H1 (cell line): ENCODE measurements around the gene PIGU. TPM values are rescaled to one million over a fixed set of nuclear protein-coding genes. Genes with fewer than 3 reads are reported as not detected.

Experiments
- ASH2L ChIP-seq: fragments of 200-600, 300-600 bp; sonication (generic); IDR thresholded peaks from one replicate; pipeline ENCODE4 v1.7.1; 2017; ENCODE audit warnings: low read length
- polyA plus RNA-seq, 7 experiments: library from polyadenylated mRNA; depleted of rRNA in 3 of 7; stranded (reverse) in 5 of 7; unstranded in 2 of 7; fragments of >200 nt in 5 of 7; fragments of 200-250 nt in 2 of 7; gene quantifications; 1 replicate in 5 of 7; 2 replicates in 1 of 7; 4 replicates in 1 of 7; pipeline versions ENCODE4 v1.2.1 to v1.2.3, GENCODE V29; 2011 to 2013; ENCODE audit warnings: missing spikeins in 2 of 7, mixed read lengths in 2 of 7
- total RNA-seq: library from RNA; stranded (reverse); fragmentation: NEBNext Ultra II Directional; extraction: Animal tissue kit (Norgen Biotek cat#: 25700); gene quantifications from 2 replicates; pipeline ENCODE4 v1.2.1, GENCODE V29; 2021
- TF ChIP-seq, protein P1 (sequence below): fragments of 300-600 bp; sonication (generic); IDR thresholded peaks from 2 replicates; pipeline ENCODE4 v1.7.1; 2012; ENCODE audit warnings: low read length, moderate library complexity, mild to moderate bottlenecking, inconsistent platforms; ENCODE audit not compliant: insufficient replicate concordance

Gene PIGU
- total and polyA plus RNA-seq, 2 of the 8 experiments (the other 6 are each of a cell fraction or from before 2014, with no cell fraction given), result 28.3 to 117 TPM

DNA sequence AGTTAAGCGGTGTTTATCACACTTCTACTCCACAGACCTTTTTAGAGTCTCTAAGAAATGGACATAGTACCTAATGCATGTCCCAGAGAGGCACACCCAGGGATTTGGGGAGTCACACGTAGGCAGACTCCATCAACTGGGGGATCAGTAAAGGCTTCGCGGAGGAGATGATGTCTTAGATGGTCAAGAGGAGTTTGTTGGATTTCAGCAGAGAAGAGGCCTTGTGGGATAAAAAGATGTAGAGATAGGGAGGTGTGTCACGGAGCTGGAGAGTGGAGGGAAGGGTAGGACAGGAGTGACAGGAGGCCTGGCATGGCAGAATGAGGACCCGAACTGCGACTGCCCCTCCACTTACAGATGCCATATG, 151.6 kb downstream of the PIGU start (continued):
- TF ChIP-seq, protein P1, sequence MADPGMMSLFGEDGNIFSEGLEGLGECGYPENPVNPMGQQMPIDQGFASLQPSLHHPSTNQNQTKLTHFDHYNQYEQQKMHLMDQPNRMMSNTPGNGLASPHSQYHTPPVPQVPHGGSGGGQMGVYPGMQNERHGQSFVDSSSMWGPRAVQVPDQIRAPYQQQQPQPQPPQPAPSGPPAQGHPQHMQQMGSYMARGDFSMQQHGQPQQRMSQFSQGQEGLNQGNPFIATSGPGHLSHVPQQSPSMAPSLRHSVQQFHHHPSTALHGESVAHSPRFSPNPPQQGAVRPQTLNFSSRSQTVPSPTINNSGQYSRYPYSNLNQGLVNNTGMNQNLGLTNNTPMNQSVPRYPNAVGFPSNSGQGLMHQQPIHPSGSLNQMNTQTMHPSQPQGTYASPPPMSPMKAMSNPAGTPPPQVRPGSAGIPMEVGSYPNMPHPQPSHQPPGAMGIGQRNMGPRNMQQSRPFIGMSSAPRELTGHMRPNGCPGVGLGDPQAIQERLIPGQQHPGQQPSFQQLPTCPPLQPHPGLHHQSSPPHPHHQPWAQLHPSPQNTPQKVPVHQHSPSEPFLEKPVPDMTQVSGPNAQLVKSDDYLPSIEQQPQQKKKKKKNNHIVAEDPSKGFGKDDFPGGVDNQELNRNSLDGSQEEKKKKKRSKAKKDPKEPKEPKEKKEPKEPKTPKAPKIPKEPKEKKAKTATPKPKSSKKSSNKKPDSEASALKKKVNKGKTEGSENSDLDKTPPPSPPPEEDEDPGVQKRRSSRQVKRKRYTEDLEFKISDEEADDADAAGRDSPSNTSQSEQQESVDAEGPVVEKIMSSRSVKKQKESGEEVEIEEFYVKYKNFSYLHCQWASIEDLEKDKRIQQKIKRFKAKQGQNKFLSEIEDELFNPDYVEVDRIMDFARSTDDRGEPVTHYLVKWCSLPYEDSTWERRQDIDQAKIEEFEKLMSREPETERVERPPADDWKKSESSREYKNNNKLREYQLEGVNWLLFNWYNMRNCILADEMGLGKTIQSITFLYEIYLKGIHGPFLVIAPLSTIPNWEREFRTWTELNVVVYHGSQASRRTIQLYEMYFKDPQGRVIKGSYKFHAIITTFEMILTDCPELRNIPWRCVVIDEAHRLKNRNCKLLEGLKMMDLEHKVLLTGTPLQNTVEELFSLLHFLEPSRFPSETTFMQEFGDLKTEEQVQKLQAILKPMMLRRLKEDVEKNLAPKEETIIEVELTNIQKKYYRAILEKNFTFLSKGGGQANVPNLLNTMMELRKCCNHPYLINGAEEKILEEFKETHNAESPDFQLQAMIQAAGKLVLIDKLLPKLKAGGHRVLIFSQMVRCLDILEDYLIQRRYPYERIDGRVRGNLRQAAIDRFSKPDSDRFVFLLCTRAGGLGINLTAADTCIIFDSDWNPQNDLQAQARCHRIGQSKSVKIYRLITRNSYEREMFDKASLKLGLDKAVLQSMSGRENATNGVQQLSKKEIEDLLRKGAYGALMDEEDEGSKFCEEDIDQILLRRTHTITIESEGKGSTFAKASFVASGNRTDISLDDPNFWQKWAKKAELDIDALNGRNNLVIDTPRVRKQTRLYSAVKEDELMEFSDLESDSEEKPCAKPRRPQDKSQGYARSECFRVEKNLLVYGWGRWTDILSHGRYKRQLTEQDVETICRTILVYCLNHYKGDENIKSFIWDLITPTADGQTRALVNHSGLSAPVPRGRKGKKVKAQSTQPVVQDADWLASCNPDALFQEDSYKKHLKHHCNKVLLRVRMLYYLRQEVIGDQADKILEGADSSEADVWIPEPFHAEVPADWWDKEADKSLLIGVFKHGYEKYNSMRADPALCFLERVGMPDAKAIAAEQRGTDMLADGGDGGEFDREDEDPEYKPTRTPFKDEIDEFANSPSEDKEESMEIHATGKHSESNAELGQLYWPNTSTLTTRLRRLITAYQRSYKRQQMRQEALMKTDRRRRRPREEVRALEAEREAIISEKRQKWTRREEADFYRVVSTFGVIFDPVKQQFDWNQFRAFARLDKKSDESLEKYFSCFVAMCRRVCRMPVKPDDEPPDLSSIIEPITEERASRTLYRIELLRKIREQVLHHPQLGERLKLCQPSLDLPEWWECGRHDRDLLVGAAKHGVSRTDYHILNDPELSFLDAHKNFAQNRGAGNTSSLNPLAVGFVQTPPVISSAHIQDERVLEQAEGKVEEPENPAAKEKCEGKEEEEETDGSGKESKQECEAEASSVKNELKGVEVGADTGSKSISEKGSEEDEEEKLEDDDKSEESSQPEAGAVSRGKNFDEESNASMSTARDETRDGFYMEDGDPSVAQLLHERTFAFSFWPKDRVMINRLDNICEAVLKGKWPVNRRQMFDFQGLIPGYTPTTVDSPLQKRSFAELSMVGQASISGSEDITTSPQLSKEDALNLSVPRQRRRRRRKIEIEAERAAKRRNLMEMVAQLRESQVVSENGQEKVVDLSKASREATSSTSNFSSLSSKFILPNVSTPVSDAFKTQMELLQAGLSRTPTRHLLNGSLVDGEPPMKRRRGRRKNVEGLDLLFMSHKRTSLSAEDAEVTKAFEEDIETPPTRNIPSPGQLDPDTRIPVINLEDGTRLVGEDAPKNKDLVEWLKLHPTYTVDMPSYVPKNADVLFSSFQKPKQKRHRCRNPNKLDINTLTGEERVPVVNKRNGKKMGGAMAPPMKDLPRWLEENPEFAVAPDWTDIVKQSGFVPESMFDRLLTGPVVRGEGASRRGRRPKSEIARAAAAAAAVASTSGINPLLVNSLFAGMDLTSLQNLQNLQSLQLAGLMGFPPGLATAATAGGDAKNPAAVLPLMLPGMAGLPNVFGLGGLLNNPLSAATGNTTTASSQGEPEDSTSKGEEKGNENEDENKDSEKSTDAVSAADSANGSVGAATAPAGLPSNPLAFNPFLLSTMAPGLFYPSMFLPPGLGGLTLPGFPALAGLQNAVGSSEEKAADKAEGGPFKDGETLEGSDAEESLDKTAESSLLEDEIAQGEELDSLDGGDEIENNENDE, result no peak
- no peak for TF ChIP-seq ASH2L
